ENCODE measurements around the gene CEP128.

Gene CEP128

DNA sequence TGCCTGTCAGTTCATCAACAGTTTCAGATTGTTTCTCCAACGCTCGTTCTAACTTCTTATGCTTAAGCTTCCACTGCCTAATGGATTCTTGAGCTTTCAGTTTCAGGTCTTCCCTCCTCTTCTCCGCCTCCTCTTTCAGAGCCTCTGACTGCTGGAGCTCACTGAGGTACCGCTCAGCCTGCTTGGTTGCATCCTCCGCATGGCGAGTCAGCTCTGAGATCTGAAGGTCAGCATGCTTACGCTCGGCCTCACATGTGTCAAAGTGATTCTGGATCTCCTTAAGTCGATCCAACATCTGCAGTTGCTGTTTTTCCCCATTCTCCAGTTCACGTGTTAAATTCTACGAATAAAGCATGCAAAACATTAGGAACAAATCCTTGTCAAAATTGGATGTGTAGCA lies 148.8 kb downstream of the CEP128 start:
- peaks cover 5% of the 10 kb centered on the region in 2 experiments; a peak in 1 of 3 replicates for H3K36me3 ChIP-seq (ENCODE audit: control insufficient read depth in 2 of 2, insufficient read depth in 1 of 2, low read length in 2 of 2)
- H3K4me1 ChIP-seq (ENCODE audit: control insufficient read depth, insufficient read depth, low read length): no peaks in the 10 kb centered on the region
- CTCF ChIA-PET: interaction anchor here (0.6 kb wide), 1 partner anchor 147 kb away, joined by 3 read pairs; no protein-coding TSS in a partner anchor
- TF ChIP-seq, protein P1, sequence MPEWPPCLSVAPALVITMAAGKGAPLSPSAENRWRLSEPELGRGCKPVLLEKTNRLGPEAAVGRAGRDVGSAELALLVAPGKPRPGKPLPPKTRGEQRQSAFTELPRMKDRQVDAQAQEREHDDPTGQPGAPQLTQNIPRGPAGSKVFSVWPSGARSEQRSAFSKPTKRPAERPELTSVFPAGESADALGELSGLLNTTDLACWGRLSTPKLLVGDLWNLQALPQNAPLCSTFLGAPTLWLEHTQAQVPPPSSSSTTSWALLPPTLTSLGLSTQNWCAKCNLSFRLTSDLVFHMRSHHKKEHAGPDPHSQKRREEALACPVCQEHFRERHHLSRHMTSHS (tag by site-specific recombination; IDR thresholded peaks at IDR 0.05): no peak
- TF ChIP-seq ZNF785 (tag by site-specific recombination; IDR thresholded peaks at IDR 0.05): no peak
- POLR2A ChIA-PET: no interaction called here
- no peak overlapping the region for H3K27ac ChIP-seq (ENCODE audit: extremely low read depth, low read depth, low read length)
- no peak overlapping the region for H3K4me3 ChIP-seq (ENCODE audit: low read depth, low read length)
- H3K9me3 ChIP-seq (ENCODE audit: control insufficient read depth, insufficient read depth, low read depth, low read length): no peaks in the 10 kb centered on the region

DNA sequence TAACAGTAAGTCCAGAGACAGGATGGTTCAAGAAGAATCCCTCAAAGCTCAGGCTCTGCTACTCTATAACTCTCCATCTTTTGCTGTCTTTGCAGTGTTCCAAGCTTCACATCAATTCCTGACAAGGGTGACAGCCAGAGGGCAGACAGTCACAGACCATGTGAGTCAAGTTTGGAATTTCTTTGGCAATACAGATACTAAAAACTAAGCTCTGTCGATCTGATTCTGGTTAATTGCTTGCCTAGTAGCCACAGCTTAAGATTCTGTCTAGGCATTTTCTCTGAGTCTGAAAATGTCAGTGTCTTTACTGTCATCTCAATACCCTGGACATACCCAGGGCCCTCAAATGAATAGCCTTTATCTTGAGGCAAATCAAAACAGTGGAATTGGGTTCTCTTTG lies 153.7 kb downstream of the CEP128 start:
- Histone ChIP-seq H3K4me3 (ENCODE audit: low read depth, low read length) (no peak overlapping the region), H3K9me3 (ENCODE audit: control insufficient read depth, insufficient read depth, low read depth, low read length) (no peaks in the 10 kb centered on the region), H3K27ac (ENCODE audit: extremely low read depth, low read depth, low read length) (no peak overlapping the region), H3K4me1 (ENCODE audit: control insufficient read depth, insufficient read depth, low read length) (no peaks in the 10 kb centered on the region), H3K36me3 (ENCODE audit: control insufficient read depth in 2 of 2, insufficient read depth in 1 of 2, low read length in 2 of 2) (peaks cover 5 to 8% of the 10 kb centered on the region in 2 experiments; a peak in 1 of 3 replicates)
- ChIA-PET POLR2A (no interaction called here), CTCF (no interaction called here)
- TF ChIP-seq, protein P2, sequence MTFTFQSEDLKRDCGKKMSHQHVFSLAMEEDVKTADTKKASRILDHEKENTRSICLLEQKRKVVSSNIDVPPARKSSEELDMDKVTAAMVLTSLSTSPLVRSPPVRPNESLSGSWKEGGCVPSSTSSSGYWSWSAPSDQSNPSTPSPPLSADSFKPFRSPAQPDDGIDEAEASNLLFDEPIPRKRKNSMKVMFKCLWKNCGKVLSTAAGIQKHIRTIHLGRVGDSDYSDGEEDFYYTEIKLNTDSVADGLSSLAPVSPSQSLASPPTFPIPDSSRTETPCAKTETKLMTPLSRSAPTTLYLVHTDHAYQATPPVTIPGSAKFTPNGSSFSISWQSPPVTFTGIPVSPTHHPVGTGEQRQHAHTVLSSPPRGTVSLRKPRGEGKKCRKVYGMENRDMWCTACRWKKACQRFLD (tag by site-specific recombination; IDR thresholded peaks at IDR 0.05): no peak

DNA sequence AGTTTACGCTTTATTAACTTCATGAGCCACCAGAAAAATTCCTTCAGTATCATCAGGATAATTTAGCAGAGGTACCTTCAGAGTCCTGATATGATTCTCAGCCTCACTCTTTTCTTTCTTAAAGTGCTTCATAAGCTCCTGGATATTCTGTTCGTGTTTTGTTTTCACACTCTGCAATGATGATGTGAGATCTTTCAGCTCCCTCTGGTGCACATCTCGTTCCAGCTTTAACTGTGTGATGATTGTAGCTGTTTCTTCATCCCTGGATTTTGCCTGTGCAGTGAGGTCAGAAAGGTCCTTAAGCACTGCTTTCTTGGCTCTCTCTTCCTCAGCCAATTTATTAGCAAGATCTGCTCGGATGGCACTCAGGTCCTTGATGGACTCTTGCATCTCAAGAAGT lies 156.7 kb downstream of the CEP128 start:
- H3K36me3 ChIP-seq (ENCODE audit: control insufficient read depth in 2 of 2, insufficient read depth in 1 of 2, low read length in 2 of 2): peaks cover 0 to 4% of the 10 kb centered on the region in 2 experiments; a peak in 1 of 3 replicates
- H3K9me3 ChIP-seq (ENCODE audit: control insufficient read depth, insufficient read depth, low read depth, low read length): no peaks in the 10 kb centered on the region
- H3K4me3 ChIP-seq (ENCODE audit: low read depth, low read length): no peak overlapping the region
- no peaks in the 10 kb centered on the region for H3K4me1 ChIP-seq (ENCODE audit: control insufficient read depth, insufficient read depth, low read length)
- TF ChIP-seq ZNF140 (tag by site-specific recombination; IDR thresholded peaks at IDR 0.05) (no peak), ZNF311 (tag by site-specific recombination; IDR thresholded peaks at IDR 0.05; ENCODE audit: borderline replicate concordance) (no peak), ZNF830 (tag by site-specific recombination; IDR thresholded peaks at IDR 0.05; ENCODE audit: low read depth) (no peak)
- CTCF ChIA-PET: no interaction called here
- POLR2A ChIA-PET: no interaction called here
- H3K27ac ChIP-seq (ENCODE audit: extremely low read depth, low read depth, low read length): no peak overlapping the region

DNA sequence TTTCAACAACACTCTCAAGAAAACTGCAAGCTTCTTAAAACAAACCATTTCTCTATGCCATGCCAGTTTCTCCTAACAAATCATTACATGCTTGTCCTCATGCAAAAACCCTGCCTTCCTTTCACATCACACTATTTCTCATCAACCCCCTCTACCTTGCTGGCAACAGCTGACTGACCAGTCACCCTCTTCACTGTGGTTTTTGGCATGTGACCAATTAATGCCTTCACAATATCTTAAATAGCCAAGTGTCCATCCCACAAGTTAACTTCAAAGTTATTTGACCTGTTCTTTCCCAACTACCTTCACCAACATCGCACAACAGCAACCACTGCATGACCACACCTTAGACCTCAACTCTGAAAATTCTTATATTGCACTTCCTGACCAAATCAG lies 159.6 kb downstream of the CEP128 start:
- Histone ChIP-seq H3K36me3 (ENCODE audit: control insufficient read depth in 2 of 2, insufficient read depth in 1 of 2, low read length in 2 of 2) (peaks cover 0 to 4% of the 10 kb centered on the region in 2 experiments; a peak in 1 of 3 replicates), H3K27ac (ENCODE audit: extremely low read depth, low read depth, low read length) (no peak overlapping the region), H3K4me3 (ENCODE audit: low read depth, low read length) (no peak overlapping the region), H3K9me3 (ENCODE audit: control insufficient read depth, insufficient read depth, low read depth, low read length) (no peaks in the 10 kb centered on the region), H3K4me1 (ENCODE audit: control insufficient read depth, insufficient read depth, low read length) (no peaks in the 10 kb centered on the region)
- ChIA-PET POLR2A (no interaction called here), CTCF (no interaction called here)
- TF ChIP-seq ZNF302 (tag by site-specific recombination; IDR thresholded peaks at IDR 0.05; ENCODE audit: low read depth): no peak
- TF ChIP-seq ZNF830 (tag by site-specific recombination; IDR thresholded peaks at IDR 0.05; ENCODE audit: low read depth): no peak
- TF ChIP-seq, protein P3, sequence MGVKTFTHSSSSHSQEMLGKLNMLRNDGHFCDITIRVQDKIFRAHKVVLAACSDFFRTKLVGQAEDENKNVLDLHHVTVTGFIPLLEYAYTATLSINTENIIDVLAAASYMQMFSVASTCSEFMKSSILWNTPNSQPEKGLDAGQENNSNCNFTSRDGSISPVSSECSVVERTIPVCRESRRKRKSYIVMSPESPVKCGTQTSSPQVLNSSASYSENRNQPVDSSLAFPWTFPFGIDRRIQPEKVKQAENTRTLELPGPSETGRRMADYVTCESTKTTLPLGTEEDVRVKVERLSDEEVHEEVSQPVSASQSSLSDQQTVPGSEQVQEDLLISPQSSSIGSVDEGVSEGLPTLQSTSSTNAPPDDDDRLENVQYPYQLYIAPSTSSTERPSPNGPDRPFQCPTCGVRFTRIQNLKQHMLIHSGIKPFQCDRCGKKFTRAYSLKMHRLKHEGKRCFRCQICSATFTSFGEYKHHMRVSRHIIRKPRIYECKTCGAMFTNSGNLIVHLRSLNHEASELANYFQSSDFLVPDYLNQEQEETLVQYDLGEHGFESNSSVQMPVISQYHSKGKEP (tag by site-specific recombination; IDR thresholded peaks at IDR 0.05): no peak
- no peak for TF ChIP-seq ZNF585B (tag by site-specific recombination; IDR thresholded peaks at IDR 0.05)
- no peak for TF ChIP-seq ZNF571 (tag by site-specific recombination; IDR thresholded peaks at IDR 0.05)
- no peak for TF ChIP-seq ZNF155 (tag by site-specific recombination; IDR thresholded peaks at IDR 0.05)
- no peak for TF ChIP-seq SALL2 (tag by site-specific recombination; IDR thresholded peaks at IDR 0.05; ENCODE audit: borderline replicate concordance)
- TF ChIP-seq ZNF341 (tag by site-specific recombination; IDR thresholded peaks at IDR 0.05; ENCODE audit: low read depth): no peak
- no peak for TF ChIP-seq ZNF324 (tag by site-specific recombination; IDR thresholded peaks at IDR 0.05)
- TF ChIP-seq, protein P4, sequence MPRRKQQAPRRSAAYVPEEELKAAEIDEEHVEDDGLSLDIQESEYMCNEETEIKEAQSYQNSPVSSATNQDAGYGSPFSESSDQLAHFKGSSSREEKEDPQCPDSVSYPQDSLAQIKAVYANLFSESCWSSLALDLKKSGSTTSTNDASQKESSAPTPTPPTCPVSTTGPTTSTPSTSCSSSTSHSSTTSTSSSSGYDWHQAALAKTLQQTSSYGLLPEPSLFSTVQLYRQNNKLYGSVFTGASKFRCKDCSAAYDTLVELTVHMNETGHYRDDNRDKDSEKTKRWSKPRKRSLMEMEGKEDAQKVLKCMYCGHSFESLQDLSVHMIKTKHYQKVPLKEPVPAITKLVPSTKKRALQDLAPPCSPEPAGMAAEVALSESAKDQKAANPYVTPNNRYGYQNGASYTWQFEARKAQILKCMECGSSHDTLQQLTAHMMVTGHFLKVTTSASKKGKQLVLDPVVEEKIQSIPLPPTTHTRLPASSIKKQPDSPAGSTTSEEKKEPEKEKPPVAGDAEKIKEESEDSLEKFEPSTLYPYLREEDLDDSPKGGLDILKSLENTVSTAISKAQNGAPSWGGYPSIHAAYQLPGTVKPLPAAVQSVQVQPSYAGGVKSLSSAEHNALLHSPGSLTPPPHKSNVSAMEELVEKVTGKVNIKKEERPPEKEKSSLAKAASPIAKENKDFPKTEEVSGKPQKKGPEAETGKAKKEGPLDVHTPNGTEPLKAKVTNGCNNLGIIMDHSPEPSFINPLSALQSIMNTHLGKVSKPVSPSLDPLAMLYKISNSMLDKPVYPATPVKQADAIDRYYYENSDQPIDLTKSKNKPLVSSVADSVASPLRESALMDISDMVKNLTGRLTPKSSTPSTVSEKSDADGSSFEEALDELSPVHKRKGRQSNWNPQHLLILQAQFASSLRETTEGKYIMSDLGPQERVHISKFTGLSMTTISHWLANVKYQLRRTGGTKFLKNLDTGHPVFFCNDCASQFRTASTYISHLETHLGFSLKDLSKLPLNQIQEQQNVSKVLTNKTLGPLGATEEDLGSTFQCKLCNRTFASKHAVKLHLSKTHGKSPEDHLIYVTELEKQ (tag by site-specific recombination; IDR thresholded peaks at IDR 0.05; ENCODE audit: borderline replicate concordance): no peak
- no peak for TF ChIP-seq ZNF600 (tag by site-specific recombination; IDR thresholded peaks at IDR 0.05)
- no peak for TF ChIP-seq RBAK (tag by site-specific recombination; IDR thresholded peaks at IDR 0.05)
- no peak for TF ChIP-seq OSR2 (tag by site-specific recombination; IDR thresholded peaks at IDR 0.05)
- no peak for TF ChIP-seq ZNF843 (tag by site-specific recombination; IDR thresholded peaks at IDR 0.05)
- TF ChIP-seq, protein P5, sequence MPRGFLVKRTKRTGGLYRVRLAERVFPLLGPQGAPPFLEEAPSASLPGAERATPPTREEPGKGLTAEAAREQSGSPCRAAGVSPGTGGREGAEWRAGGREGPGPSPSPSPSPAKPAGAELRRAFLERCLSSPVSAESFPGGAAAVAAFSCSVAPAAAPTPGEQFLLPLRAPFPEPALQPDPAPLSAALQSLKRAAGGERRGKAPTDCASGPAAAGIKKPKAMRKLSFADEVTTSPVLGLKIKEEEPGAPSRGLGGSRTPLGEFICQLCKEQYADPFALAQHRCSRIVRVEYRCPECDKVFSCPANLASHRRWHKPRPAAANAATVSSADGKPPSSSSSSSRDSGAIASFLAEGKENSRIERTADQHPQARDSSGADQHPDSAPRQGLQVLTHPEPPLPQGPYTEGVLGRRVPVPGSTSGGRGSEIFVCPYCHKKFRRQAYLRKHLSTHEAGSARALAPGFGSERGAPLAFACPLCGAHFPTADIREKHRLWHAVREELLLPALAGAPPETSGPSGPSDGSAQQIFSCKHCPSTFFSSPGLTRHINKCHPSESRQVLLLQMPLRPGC (tag by site-specific recombination; IDR thresholded peaks at IDR 0.05): no peak

Data from HEK293 (cell line).